SK-N-SH (cell line): ENCODE measurements around the gene HEPHL1. TPM values are rescaled to one million over a fixed set of nuclear protein-coding genes. Genes with fewer than 3 reads are reported as not detected.

Experiments
- CTCF ChIA-PET: fragments of 300-600, 350-600 bp; formaldehyde crosslinking; extraction: SDS; loops from one replicate; lab custom pipeline; 2021; lab: Yijun Ruan, JAX
- POLR2A ChIA-PET: fragments of 350-600 bp; sonication (Branson Sonifier 250); formaldehyde crosslinking; extraction: SDS; loops from one replicate; lab custom pipeline; 2020; ENCODE audit warnings: antibody characterized with exemption, inconsistent platforms; lab: Yijun Ruan, JAX
- DNase-seq: peaks from one replicate; pipeline ENCODE4 v3.0.0; 2012
- H2AFZ ChIP-seq: fragments of 200-600 bp; sonication (generic); 2 replicates; pipeline ENCODE4 v1.8.1; 2016; ENCODE audit warnings: antibody characterized with exemption, mild to moderate bottlenecking, low read depth
- H3F3A ChIP-seq: fragments of 200-600 bp; sonication (generic); replicated peaks from 2 replicates; pipeline ENCODE3; 2016; ENCODE audit warnings: antibody characterized with exemption, mild to moderate bottlenecking; ENCODE audit not compliant: insufficient read depth
- H3K27ac ChIP-seq, 2 experiments: fragments of 200-500 bp in 1 of 2; fragments of 200-600 bp in 1 of 2; sonication (Bioruptor generic) in 1 of 2; sonication (generic), shearing (Covaris generic) in 1 of 2; 2 replicates each; pipeline versions ENCODE4 v1.5.1 to v1.6.1; 2014 to 2016; ENCODE audit warnings: low read depth in 2 of 2, inconsistent platforms in 1 of 2, low read length in 1 of 2, mild to moderate bottlenecking in 1 of 2, mixed read lengths in 1 of 2
- H3K27me3 ChIP-seq: fragments of 200-600 bp; sonication (generic), shearing (Covaris generic); 2 replicates; pipeline ENCODE4 v1.6.1; 2016; ENCODE audit warnings: mixed run types; ENCODE audit not compliant: insufficient read depth
- H3K36me3 ChIP-seq, 2 experiments: fragments of 200-500 bp in 1 of 2; fragments of 200-600 bp in 1 of 2; sonication (Bioruptor generic) in 1 of 2; sonication (generic) in 1 of 2; replicated peaks in 1 of 2; 2 replicates each; pipeline versions ENCODE3 to v1.5.1; 2014 to 2016; ENCODE audit warnings: low read length in 1 of 2, mild to moderate bottlenecking in 1 of 2; ENCODE audit not compliant: insufficient read depth in 2 of 2, control insufficient read depth in 1 of 2
- H3K4me1 ChIP-seq, 2 experiments: fragments of 200-500 bp in 1 of 2; fragments of 200-600 bp in 1 of 2; sonication (Bioruptor generic) in 1 of 2; sonication (generic), shearing (Covaris generic) in 1 of 2; 2 replicates each; pipeline versions ENCODE4 v1.5.1 to v1.6.1; 2014 to 2016; ENCODE audit warnings: low read depth in 1 of 2, low read length in 1 of 2, mixed run types in 1 of 2; ENCODE audit not compliant: insufficient read depth in 2 of 2, control insufficient read depth in 1 of 2
- H3K4me2 ChIP-seq: fragments of 200-600 bp; sonication (generic), shearing (Covaris generic); 2 replicates; pipeline ENCODE4 v1.6.1; 2017; ENCODE audit warnings: mixed run types
- H3K4me3 ChIP-seq, 2 experiments: fragments of 200-500 bp in 1 of 2; fragments of 200-600 bp in 1 of 2; sonication (Bioruptor generic) in 1 of 2; sonication (generic), shearing (Covaris generic) in 1 of 2; 2 replicates each; pipeline versions ENCODE4 v1.5.1 to v1.8.1; 2014 to 2016; ENCODE audit warnings: low read depth in 2 of 2, inconsistent platforms in 1 of 2, low read length in 1 of 2, mild to moderate bottlenecking in 1 of 2, mixed read lengths in 1 of 2, moderate library complexity in 1 of 2
- H3K79me2 ChIP-seq: fragments of 200-600 bp; sonication (generic); 2 replicates; pipeline ENCODE4 v1.8.1; 2017; ENCODE audit warnings: mild to moderate bottlenecking; ENCODE audit not compliant: insufficient read depth
- H3K9ac ChIP-seq: fragments of 200-600 bp; sonication (generic); 2 replicates; pipeline ENCODE4 v1.6.1; 2017; ENCODE audit warnings: mixed run types
- H3K9me2 ChIP-seq: fragments of 200-600 bp; sonication (generic); 2 replicates; pipeline ENCODE4 v1.6.1; 2017; ENCODE audit warnings: mixed run types
- H3K9me3 ChIP-seq: fragments of 200-600 bp; sonication (generic); 2 replicates; pipeline ENCODE4 v1.6.1; 2017; ENCODE audit warnings: mixed run types, mild to moderate bottlenecking, moderate library complexity
- H4K20me1 ChIP-seq: fragments of 200-600 bp; sonication (generic); 2 replicates; pipeline ENCODE4 v1.6.1; 2017; ENCODE audit warnings: mild to moderate bottlenecking, mixed run types; ENCODE audit not compliant: insufficient read depth
- CHD2 ChIP-seq: fragments of 150-350 bp; IDR thresholded peaks from 2 replicates; pipeline ENCODE4 v1.6.1; 2018; ENCODE audit warnings: low read length; ENCODE audit not compliant: partially characterized antibody
- CTCF ChIP-seq: fragments of 200-600 bp; sonication (generic); IDR thresholded peaks from 2 replicates; pipeline ENCODE4 v1.6.1; 2017; ENCODE audit warnings: antibody characterized with exemption, mild to moderate bottlenecking, moderate library complexity
- ELF1 ChIP-seq: IDR thresholded peaks from 2 replicates; pipeline ENCODE4 v1.4.0; 2012
- EZH2phosphoT487 ChIP-seq: fragments of 200-600 bp; sonication (generic); IDR thresholded peaks from 2 replicates; pipeline ENCODE4 v1.6.1; 2017; ENCODE audit warnings: low read depth, mixed run types, mild to moderate bottlenecking, antibody characterized with exemption, moderate library complexity, borderline replicate concordance
- FOXJ3 ChIP-seq: sonication (generic); formaldehyde crosslinking; IDR thresholded peaks from 2 replicates; pipeline ENCODE4 v1.5.1; 2020; ENCODE audit warnings: mild to moderate bottlenecking, missing genetic modification reagents
- FOXM1 ChIP-seq: IDR thresholded peaks from 2 replicates; pipeline ENCODE4 v1.4.0; 2012; ENCODE audit warnings: low read depth, mild to moderate bottlenecking
- JUND ChIP-seq: IDR thresholded peaks from 2 replicates; pipeline ENCODE4 v1.4.0; 2012
- MXI1 ChIP-seq: IDR thresholded peaks from 2 replicates; pipeline ENCODE4 v1.6.1; 2012; ENCODE audit warnings: mild to moderate bottlenecking, low read depth, low read length, improper control_type of control experiment
- POLR2AphosphoS5 ChIP-seq: IDR thresholded peaks from 2 replicates; pipeline ENCODE4 v1.6.1; 2012; ENCODE audit warnings: low read depth, low read length
- RCOR1 ChIP-seq: fragments of 150-350 bp; IDR thresholded peaks from 2 replicates; pipeline ENCODE4 v1.6.1; 2017; ENCODE audit warnings: antibody characterized with exemption, low read length
- RXRA ChIP-seq: IDR thresholded peaks from 2 replicates; pipeline ENCODE4 v1.4.0; 2012; ENCODE audit warnings: low read depth, mild to moderate bottlenecking, borderline replicate concordance
- TAF1 ChIP-seq: IDR thresholded peaks from 2 replicates; pipeline ENCODE4 v1.6.1; 2012; ENCODE audit warnings: low read depth, mild to moderate bottlenecking, low read length, moderate library complexity, borderline replicate concordance
- YY1 ChIP-seq: IDR thresholded peaks from 2 replicates; pipeline ENCODE4 v1.4.0; 2012; ENCODE audit warnings: low read depth, mild to moderate bottlenecking
- WGBS: methylation state at CpG from one replicate; pipeline ENCODE4 v1.1.6; 2017; ENCODE audit warnings: low lambda C conversion rate; 5-methylcytosine and 5-hydroxymethylcytosine counted together
- polyA plus RNA-seq, 3 experiments: library from polyadenylated mRNA; depleted of rRNA; stranded (reverse); fragments of >200 nt; gene quantifications; 2 replicates each; pipeline ENCODE4 v1.2.3, GENCODE V29; 2012

Gene HEPHL1
- polyA plus RNA-seq, 1 of the 3 experiments (the other 2 are of a cell fraction), result not detected

- Histone ChIP-seq H3K9ac (no peak overlapping the region), H3K27ac (peak overlapping the region in 1 of 2 experiments; percentile 80; a peak in 3 of 4 replicates), H3K9me3 (no peaks in the 10 kb centered on the region), H3K4me1 (peaks cover 29 to 40% of the 10 kb centered on the region in 2 experiments), H3K36me3 (peaks cover 6 to 10% of the 10 kb centered on the region in 2 experiments), H3K27me3 (no peaks in the 10 kb centered on the region), H4K20me1 (peaks cover 67% of the 10 kb centered on the region), H3K4me2 (peak overlapping the region; percentile 48; the same call in 1 of the 2 replicates), H3K4me3 (no peak overlapping the region), H3K9me2 (no peaks in the 10 kb centered on the region), H3K79me2 (peaks cover 86% of the 10 kb centered on the region), H3F3A (peaks cover 16% of the 10 kb centered on the region), H2AFZ (no peak overlapping the region)
- CTCF ChIA-PET, result interaction anchor here (1.2 kb wide), 1 partner anchor 12 kb away, joined by 3 read pairs; no protein-coding TSS in a partner anchor
- 90% methylated on average over 6 of the region's 6 CpGs for WGBS
- DNase-seq, result no peak
- POLR2A ChIA-PET, result no interaction called here
- no peak for TF ChIP-seq CHD2
- TF ChIP-seq TAF1, result no peak
- TF ChIP-seq RXRA, result no peak
- no peak for TF ChIP-seq MXI1
- TF ChIP-seq FOXJ3 (CRISPR knock-in tag), result no peak
- no peak for TF ChIP-seq JUND
- TF ChIP-seq RCOR1, result no peak
- no peak for TF ChIP-seq POLR2AphosphoS5
- no peak for TF ChIP-seq EZH2phosphoT487
- no peak for TF ChIP-seq ELF1
- no peak for TF ChIP-seq FOXM1
Observed at GRCh38 chr11:94152678-94153065, 131.5 kb downstream of the HEPHL1 start.

GRCh38 chr11:94153320-94153719 lies 132.2 kb downstream of the HEPHL1 start:
- Histone ChIP-seq H2AFZ (no peak overlapping the region), H3K4me3 (no peak overlapping the region), H3F3A (peaks cover 16% of the 10 kb centered on the region), H3K9ac (no peak overlapping the region), H3K36me3 (peaks cover 6 to 10% of the 10 kb centered on the region in 2 experiments), H3K27me3 (no peaks in the 10 kb centered on the region), H3K79me2 (peaks cover 84% of the 10 kb centered on the region), H3K9me3 (no peaks in the 10 kb centered on the region), H4K20me1 (peaks cover 60% of the 10 kb centered on the region), H3K4me2 (no peak overlapping the region; the same call in 1 of the 2 replicates), H3K9me2 (no peaks in the 10 kb centered on the region), H3K27ac (peak overlapping the region in 1 of 2 experiments; percentile 80; a peak in 1 of 4 replicates), H3K4me1 (peaks cover 29 to 40% of the 10 kb centered on the region in 2 experiments)
- ChIA-PET POLR2A (no interaction called here), CTCF (interaction anchor here (1.2 kb wide), 1 partner anchor 11 kb away, joined by 3 read pairs; no protein-coding TSS in a partner anchor)
- no peak for TF ChIP-seq CTCF
- TF ChIP-seq YY1, result no peak
- no peak for DNase-seq
- 95% methylated on average over 3 of the region's 3 CpGs for WGBS
